GM23248 (cell line): ENCODE results near the gene RPS16. TPM values are rescaled to one million over a fixed set of nuclear protein-coding genes. Genes with fewer than 3 reads are reported as not detected.
A peak's percentile ranks its signal among the peaks of the same experiment; 100 is the strongest.

ENCODE experiments used
- DNase-seq: peaks from one replicate; pipeline ENCODE4 v3.0.0-alpha.2; 2015
- H2AFZ ChIP-seq: fragments of 200-600 bp; sonication (generic); 2 replicates; pipeline ENCODE4 v1.6.1; 2016; ENCODE audit warnings: antibody characterized with exemption
- H3F3A ChIP-seq: fragments of 200-600 bp; sonication (generic); 2 replicates; pipeline ENCODE4 v1.6.1; 2016; ENCODE audit warnings: mild to moderate bottlenecking, antibody characterized with exemption, mixed run types; ENCODE audit not compliant: insufficient read depth
- H3K27ac ChIP-seq: fragments of 200-600 bp; sonication (generic); 2 replicates; pipeline ENCODE4 v1.5.1; 2016; ENCODE audit warnings: mild to moderate bottlenecking
- H3K27me3 ChIP-seq: fragments of 200-600 bp; sonication (generic); replicated peaks from 2 replicates; pipeline ENCODE4 v1.6.1; 2016; ENCODE audit warnings: mild to moderate bottlenecking; ENCODE audit not compliant: insufficient read depth
- H3K36me3 ChIP-seq: fragments of 200-600 bp; sonication (generic); 2 replicates; pipeline ENCODE4 v1.6.1; 2016; ENCODE audit warnings: low read depth, mild to moderate bottlenecking
- H3K4me1 ChIP-seq: fragments of 200-600 bp; sonication (generic); 2 replicates; pipeline ENCODE4 v1.6.1; 2016; ENCODE audit warnings: mild to moderate bottlenecking; ENCODE audit not compliant: insufficient read depth
- H3K4me2 ChIP-seq: fragments of 200-600 bp; sonication (generic); one replicate; pipeline ENCODE4 v1.6.1; 2016; ENCODE audit warnings: mild to moderate bottlenecking; ENCODE audit not compliant: unreplicated experiment
- H3K4me3 ChIP-seq: fragments of 200-600 bp; sonication (generic); 2 replicates; pipeline ENCODE4 v1.5.1; 2016; ENCODE audit warnings: mild to moderate bottlenecking
- H3K79me2 ChIP-seq: fragments of 200-600 bp; sonication (generic); 2 replicates; pipeline ENCODE4 v1.6.1; 2016; ENCODE audit warnings: mild to moderate bottlenecking; ENCODE audit not compliant: insufficient read depth
- H3K9ac ChIP-seq: fragments of 200-600 bp; sonication (generic); 2 replicates; pipeline ENCODE4 v1.6.1; 2016; ENCODE audit warnings: mild to moderate bottlenecking
- H3K9me2 ChIP-seq: fragments of 200-600 bp; sonication (generic); 2 replicates; pipeline ENCODE4 v1.6.1; 2016; ENCODE audit warnings: mixed run types, mild to moderate bottlenecking, moderate library complexity; ENCODE audit not compliant: insufficient read depth
- H3K9me3 ChIP-seq: fragments of 200-600 bp; sonication (generic); one replicate; pipeline ENCODE4 v1.6.1; 2017; ENCODE audit warnings: low read depth
- H4K20me1 ChIP-seq: fragments of 200-600 bp; sonication (generic); 2 replicates; pipeline ENCODE4 v1.6.0; 2016; ENCODE audit not compliant: insufficient read depth
- EZH2 ChIP-seq: fragments of 200-600 bp; sonication (generic); IDR thresholded peaks from 2 replicates; pipeline ENCODE4 v1.6.1; 2018; ENCODE audit warnings: antibody characterized with exemption, mild to moderate bottlenecking; ENCODE audit not compliant: insufficient read depth, poor library complexity, severe bottlenecking
- EZH2phosphoT487 ChIP-seq: fragments of 200-600 bp; sonication (generic); IDR thresholded peaks from 2 replicates; pipeline ENCODE4 v1.6.1; 2018; ENCODE audit warnings: antibody characterized with exemption, moderate library complexity, mild to moderate bottlenecking, low read depth; ENCODE audit not compliant: insufficient read depth
- WGBS, 2 experiments: methylation state at CpG; one replicate each; pipeline ENCODE4 v1.1.6; 2015 to 2017; ENCODE audit warnings: low lambda C conversion rate in 2 of 2, low coverage in 1 of 2; ENCODE audit errors: missing lambda C conversion rate in 2 of 2; 5-methylcytosine and 5-hydroxymethylcytosine counted together
- in situ Hi-C: fragments of 300-500 bp; cut with MboI; formaldehyde crosslinking; loops from 2 replicates; pipeline ENCODE4 v1.15.0; 2020
- polyA plus RNA-seq: library from polyadenylated mRNA; unstranded; fragments of >200 nt; fragmentation: Nextera tagmentation; extraction: Ambion mirVana; gene quantifications from 2 replicates; pipeline ENCODE4 v1.2.1, GENCODE V29; 2016
- total RNA-seq: library from RNA; depleted of rRNA; stranded (reverse); fragments of >200 nt; shearing (Covaris generic); gene quantifications from 2 replicates; pipeline ENCODE4 v1.2.3, GENCODE V29; 2014

Gene RPS16
- total and polyA plus RNA-seq, 2 experiments from 2014 or later, result 136 to 542 TPM

- no peaks in the 10 kb centered on the region for H3K27me3 ChIP-seq
- no peak overlapping the region for H3K9ac ChIP-seq
- 97 to 100% methylated on average over 4 of the region's 4 CpGs for WGBS, 2 experiments
- no peak for TF ChIP-seq EZH2
- no peak for TF ChIP-seq EZH2phosphoT487
- peaks cover 41% of the 10 kb centered on the region for H3K4me1 ChIP-seq
- no peaks in the 10 kb centered on the region for H3K9me2 ChIP-seq
- no peak overlapping the region for H3K4me3 ChIP-seq
- H3K79me2 ChIP-seq, result no peaks in the 10 kb centered on the region
- no peaks in the 10 kb centered on the region for H4K20me1 ChIP-seq
- no peaks in the 10 kb centered on the region for H3K36me3 ChIP-seq
- 0 out of 2 replicates have a peak overlapping the region, but pooled peaks have one; percentile 98 for H3K27ac ChIP-seq
- DNase-seq, result no peak
- H3K9me3 ChIP-seq, result no peaks in the 10 kb centered on the region
- no peak overlapping the region for H2AFZ ChIP-seq
- no peak overlapping the region for H3K4me2 ChIP-seq
- in situ Hi-C loops, result no loop called here
- H3F3A ChIP-seq, result peaks cover 43% of the 10 kb centered on the region
Measured at GRCh38 chr19:39399668-39400050, 36.1 kb downstream of the RPS16 start.

- Histone ChIP-seq H3K9me3 (no peaks in the 10 kb centered on the region), H3K4me3 (peak overlapping the region; percentile 24), H3K4me2 (peak overlapping the region; percentile 62), H3K4me1 (peaks cover 35% of the 10 kb centered on the region), H3K9me2 (no peaks in the 10 kb centered on the region), H3K27ac (peak overlapping the region; percentile 98), H4K20me1 (no peaks in the 10 kb centered on the region), H2AFZ (no peak overlapping the region), H3K9ac (peak overlapping the region; percentile 84), H3K36me3 (0 out of 2 replicates have a peak, but pooled peaks cover 5% of the 10 kb centered on the region), H3K27me3 (no peaks in the 10 kb centered on the region), H3K79me2 (peaks cover 8% of the 10 kb centered on the region), H3F3A (peaks cover 38% of the 10 kb centered on the region)
- no peak for TF ChIP-seq EZH2phosphoT487
- no peak for TF ChIP-seq EZH2
- peak; percentile 97 for DNase-seq
- 17 to 21% methylated on average over 10 to 11 of the region's 11 CpGs for WGBS, 2 experiments
- in situ Hi-C loops, result no loop called here
Measured at GRCh38 chr19:39398297-39398864, 37.4 kb downstream of the RPS16 start.

GRCh38 chr19:39397360-39398296 is 38.1 kb downstream of the RPS16 start:
- DNase-seq, result peak; percentile 91
- H3K9ac ChIP-seq, result peak overlapping the region; percentile 84
- H2AFZ ChIP-seq, result no peak overlapping the region
- 27 to 45% methylated on average over 13 to 16 of the region's 17 CpGs for WGBS, 2 experiments
- H3F3A ChIP-seq, result peaks cover 38% of the 10 kb centered on the region
- no peak for TF ChIP-seq EZH2
- TF ChIP-seq EZH2phosphoT487, result no peak
- no peaks in the 10 kb centered on the region for H4K20me1 ChIP-seq
- peak overlapping the region; percentile 62 for H3K4me2 ChIP-seq
- in situ Hi-C loops, result no loop called here
- H3K36me3 ChIP-seq, result 0 out of 2 replicates have a peak, but pooled peaks cover 5% of the 10 kb centered on the region
- no peaks in the 10 kb centered on the region for H3K9me2 ChIP-seq
- no peaks in the 10 kb centered on the region for H3K9me3 ChIP-seq
- H3K4me1 ChIP-seq, result peaks cover 27% of the 10 kb centered on the region
- peaks cover 14% of the 10 kb centered on the region for H3K79me2 ChIP-seq
- H3K4me3 ChIP-seq, result peak overlapping the region; percentile 24
- H3K27me3 ChIP-seq, result no peaks in the 10 kb centered on the region
- H3K27ac ChIP-seq, result peak overlapping the region; percentile 98

GRCh38 chr19:39390751-39391437 is 44.9 kb downstream of the RPS16 start, which contains the start of the genes MED29 and PAF1:
MED29 (plus strand) TSS chr19:39391378; CDS start chr19:39391423, 45 bp downstream.
PAF1 (minus strand) TSS chr19:39391106; CDS start chr19:39390864, 242 bp downstream.
- Histone ChIP-seq H4K20me1 (no peaks in the 10 kb centered on the region), H3F3A (peaks cover 9% of the 10 kb centered on the region), H3K79me2 (peaks cover 48% of the 10 kb centered on the region), H3K27ac (peak within 1 kb of the TSS; percentile 92), H3K9me3 (no peaks in the 10 kb centered on the region), H3K9me2 (no peaks in the 10 kb centered on the region), H3K9ac (peak within 1 kb of the TSS; percentile 99), H3K4me1 (peaks cover 12% of the 10 kb centered on the region), H3K4me2 (peak within 1 kb of the TSS; percentile 100), H3K27me3 (no peaks in the 10 kb centered on the region), H2AFZ (peak within 1 kb of the TSS; percentile 90), H3K4me3 (peak within 1 kb of the TSS; percentile 96), H3K36me3 (peaks cover 18% of the 10 kb centered on the region; the same call in 1 of the 2 replicates)
- TF ChIP-seq EZH2phosphoT487 (no peak), EZH2 (no peak)
- DNase-seq, result peak; percentile 100
- WGBS, 2 experiments, result 1% methylated on average over 55 to 59 of the region's 60 CpGs
- in situ Hi-C loops, result no loop called here
